OCI-M2 (cell line): ENCODE results near the gene CRELD1.

Experiments used
- DNase-seq: peaks from one replicate; lab custom pipeline; 2025; ENCODE audit not compliant: unreplicated experiment; lab: John Stamatoyannopoulos, UW

Gene CRELD1

GRCh38 chr3:9903904-9904303, 29.7 kb upstream of the CRELD1 start:
- DNase-seq: no peak

GRCh38 chr3:9906480-9906879, 27.2 kb upstream of the CRELD1 start:
- no peak for DNase-seq

- no peak for DNase-seq
Observed at GRCh38 chr3:9908286-9908685, 25.3 kb upstream of the CRELD1 start.

GRCh38 chr3:9909221-9910013, 24.2 kb upstream of the CRELD1 start:
- no peak for DNase-seq

- DNase-seq: no peak
Observed at GRCh38 chr3:9911863-9912262, 21.8 kb upstream of the CRELD1 start.

GRCh38 chr3:9912294-9912935, 21.2 kb upstream of the CRELD1 start:
- DNase-seq: no peak

- DNase-seq: no peak
Observed at GRCh38 chr3:9913601-9914000, 20.0 kb upstream of the CRELD1 start.

- no peak for DNase-seq
Observed at GRCh38 chr3:9914011-9914410, 19.6 kb upstream of the CRELD1 start.

- DNase-seq: no peak
Observed at GRCh38 chr3:9914559-9915253, 18.9 kb upstream of the CRELD1 start.

- DNase-seq: no peak
Observed at GRCh38 chr3:9915254-9916141, 18.1 kb upstream of the CRELD1 start.

GRCh38 chr3:9916346-9916733, 17.3 kb upstream of the CRELD1 start:
- no peak for DNase-seq

- DNase-seq: no peak
Observed at GRCh38 chr3:9916734-9917680, 16.6 kb upstream of the CRELD1 start, which contains the start of gene IL17RC. Gene IL17RC, plus strand, starts transcription at chr3:9917098. Its CDS starts 218 bp downstream, at chr3:9917316.

- DNase-seq: no peak
Observed at GRCh38 chr3:9917820-9918219, 15.8 kb upstream of the CRELD1 start.

GRCh38 chr3:9918261-9919038, 15.2 kb upstream of the CRELD1 start:
- no peak for DNase-seq

GRCh38 chr3:9928158-9928557, 5.5 kb upstream of the CRELD1 start:
- no peak for DNase-seq

- no peak for DNase-seq
Observed at GRCh38 chr3:9930804-9931418, 2.7 kb upstream of the CRELD1 start.

- DNase-seq: no peak
Observed at GRCh38 chr3:9932535-9932842, 1.1 kb upstream of the CRELD1 start.

- peak; percentile 34 for DNase-seq
Observed at GRCh38 chr3:9932843-9933560, 632 bp upstream of the CRELD1 start.
